LHCN-M2 (cell line): ENCODE data around the gene DNAI1. TPM values are rescaled to one million over a fixed set of nuclear protein-coding genes. Genes with fewer than 3 reads are reported as not detected.
"Not testable (repeated sequence)": the region's sequence is repeated elsewhere in the genome, so short reads cannot be mapped to it uniquely, and the experiment has no call there.

Experiments
- DNase-seq: peaks from one replicate; pipeline ENCODE4 v3.0.0-alpha.2; 2012; ENCODE audit warnings: low read depth
- polyA plus RNA-seq: library from polyadenylated mRNA; unstranded; fragments of >200 nt; gene quantifications from one replicate; pipeline ENCODE4 v1.2.1, GENCODE V29; 2012; ENCODE audit warnings: missing spikeins
- total RNA-seq: library from RNA; depleted of rRNA; stranded (reverse); fragments of >200 nt; gene quantifications from 2 replicates; pipeline ENCODE4 v1.2.3, GENCODE V29; 2014; rRNA removed

The DNAI1 gene
- not detected in 2 replicates for total RNA-seq
- polyA plus RNA-seq, result not detected

DNA sequence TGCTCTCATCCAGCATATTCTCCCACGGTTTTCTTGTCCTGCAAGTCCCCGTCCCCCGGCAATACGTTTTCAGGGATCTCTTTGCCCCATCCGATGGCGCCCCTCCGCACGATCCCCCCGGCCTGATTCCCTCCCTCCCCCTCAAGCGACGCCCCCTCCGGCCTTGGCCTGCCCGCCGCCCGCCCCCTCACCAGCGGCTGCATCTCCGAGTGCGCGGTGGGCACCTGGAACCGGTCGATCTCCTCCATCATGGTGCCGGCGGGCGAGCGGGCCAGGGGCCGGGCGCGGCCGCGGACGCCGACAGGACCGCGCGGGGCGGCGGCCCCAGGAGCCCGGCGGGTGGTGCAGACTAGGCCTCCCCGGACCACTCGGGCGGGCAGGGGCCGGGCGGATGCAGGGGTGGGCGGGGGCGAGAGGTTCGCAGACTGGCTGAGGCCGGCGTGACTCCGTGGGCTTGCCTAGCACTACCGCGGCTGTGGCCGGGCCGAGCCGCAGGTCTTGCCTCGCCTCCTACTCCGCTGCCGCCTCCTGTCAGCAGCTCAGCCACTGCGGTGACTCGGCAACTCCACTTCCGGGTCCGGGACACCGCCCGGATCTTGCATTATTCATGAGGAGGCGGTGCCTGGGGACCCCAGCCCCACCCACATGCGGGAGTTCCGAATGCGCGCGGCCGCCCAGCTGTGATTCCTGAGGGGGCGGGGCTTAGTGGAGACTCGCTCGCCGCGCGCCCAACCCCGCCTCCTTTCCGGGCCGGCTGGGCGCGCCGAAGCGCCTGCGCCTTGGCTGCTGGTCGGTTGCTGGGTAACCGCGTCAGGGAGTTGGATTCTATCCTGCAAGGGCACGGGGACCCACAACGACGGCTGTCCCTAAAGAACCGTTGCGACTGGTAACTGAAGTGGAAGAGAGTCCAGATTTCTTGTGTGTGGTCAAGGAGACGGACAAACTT lies at the start of gene DNAI1, which contains the start of gene FAM219A:
Gene DNAI1 (plus strand): TSS at position 793 of the 946 bp plus-strand sequence. CDS start 201 bp downstream, outside the sequence.
Gene FAM219A (minus strand): TSS at position 558 of the 946 bp plus-strand sequence. CDS start 307 bp downstream, at position 251.
- peak; percentile 97 for DNase-seq

DNA sequence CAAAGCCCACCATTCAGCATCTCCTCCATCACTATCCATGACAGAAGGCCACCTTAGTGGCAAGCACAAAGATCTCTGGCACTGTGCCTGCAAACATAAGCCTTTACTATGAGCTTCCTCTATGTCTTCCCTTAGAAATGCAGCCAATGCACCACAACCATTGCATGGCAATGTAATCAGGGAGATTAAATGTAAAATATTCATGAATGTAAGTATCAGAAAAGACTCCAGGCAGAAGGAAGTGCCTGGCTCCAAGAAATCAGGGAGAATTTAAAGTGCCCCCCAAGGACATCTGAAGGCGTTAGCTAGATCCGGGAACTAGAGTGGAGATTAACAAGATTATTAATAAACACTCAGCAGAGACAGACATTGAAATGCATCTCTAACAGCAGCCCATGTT lies 49.5 kb upstream of the DNAI1 start:
- no peak for DNase-seq

DNA sequence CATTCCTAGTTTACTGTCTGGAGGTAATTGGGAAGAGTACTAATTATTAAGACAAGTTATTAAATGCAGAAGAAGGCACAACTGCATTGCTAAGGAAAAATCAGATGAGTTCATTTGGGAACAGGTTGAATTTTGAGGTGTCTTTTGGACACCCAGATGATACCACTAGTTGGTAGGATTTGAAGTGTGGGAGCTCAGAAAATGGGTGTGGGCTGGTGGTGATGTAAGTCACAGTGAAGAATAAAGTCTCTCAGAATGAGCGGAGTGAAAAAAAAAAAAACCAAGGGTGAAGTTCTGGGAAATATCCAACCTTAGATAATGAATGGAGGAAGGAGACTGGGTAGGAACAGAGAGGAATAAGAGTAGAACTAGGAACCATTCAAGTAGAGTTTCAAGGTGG lies 46.3 kb upstream of the DNAI1 start:
- no peak for DNase-seq

DNA sequence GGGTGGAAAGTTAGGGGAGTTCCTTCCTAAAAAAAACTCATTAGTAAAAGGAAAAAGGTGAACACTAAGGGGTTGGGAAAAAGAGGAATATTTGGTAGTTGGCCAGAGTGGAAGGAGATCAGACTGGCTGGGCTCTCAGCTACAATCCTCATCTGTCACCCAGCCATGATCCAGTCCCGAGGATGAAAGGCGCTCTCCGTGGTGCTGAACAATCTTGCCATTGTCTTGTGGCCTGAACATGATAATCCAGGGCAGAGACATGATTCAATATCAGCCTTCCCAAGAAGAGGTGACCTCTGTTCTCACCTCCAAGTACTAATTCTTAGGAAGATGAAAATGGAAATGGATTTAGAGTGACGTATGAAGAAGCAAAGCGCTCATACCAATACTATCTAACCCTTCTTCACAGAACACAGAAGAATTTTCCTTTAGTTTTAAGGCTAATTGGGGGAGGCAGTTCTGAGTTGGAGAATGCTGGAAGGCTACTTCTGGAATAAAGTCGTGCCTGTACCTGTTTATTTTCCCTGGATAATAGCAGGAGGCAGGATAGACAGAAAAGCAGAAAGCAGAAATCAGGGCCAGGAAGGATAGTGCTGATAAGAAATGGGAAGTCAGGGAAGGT lies 45.3 kb upstream of the DNAI1 start:
- DNase-seq, result peak; percentile 59

DNA sequence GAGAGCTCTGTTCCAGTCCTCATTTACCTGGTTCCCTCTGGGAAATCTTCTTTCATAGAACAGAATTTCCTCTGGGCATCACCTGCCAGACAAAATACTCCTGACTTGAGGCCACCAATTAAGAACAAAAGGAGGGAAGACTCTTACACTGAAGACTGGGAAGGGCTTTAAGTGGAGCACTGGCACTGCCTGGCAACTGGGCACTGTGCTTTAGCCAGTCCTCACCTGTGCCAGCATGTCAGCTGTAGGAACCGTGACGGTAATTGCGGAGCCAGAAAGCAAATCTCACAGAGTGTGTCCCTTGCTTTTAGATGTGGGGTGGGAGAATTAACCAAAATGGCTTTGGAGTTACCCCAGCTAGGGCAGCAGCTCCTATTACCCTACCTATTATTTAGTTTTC lies 40.9 kb upstream of the DNAI1 start:
- DNase-seq, result no peak

DNA sequence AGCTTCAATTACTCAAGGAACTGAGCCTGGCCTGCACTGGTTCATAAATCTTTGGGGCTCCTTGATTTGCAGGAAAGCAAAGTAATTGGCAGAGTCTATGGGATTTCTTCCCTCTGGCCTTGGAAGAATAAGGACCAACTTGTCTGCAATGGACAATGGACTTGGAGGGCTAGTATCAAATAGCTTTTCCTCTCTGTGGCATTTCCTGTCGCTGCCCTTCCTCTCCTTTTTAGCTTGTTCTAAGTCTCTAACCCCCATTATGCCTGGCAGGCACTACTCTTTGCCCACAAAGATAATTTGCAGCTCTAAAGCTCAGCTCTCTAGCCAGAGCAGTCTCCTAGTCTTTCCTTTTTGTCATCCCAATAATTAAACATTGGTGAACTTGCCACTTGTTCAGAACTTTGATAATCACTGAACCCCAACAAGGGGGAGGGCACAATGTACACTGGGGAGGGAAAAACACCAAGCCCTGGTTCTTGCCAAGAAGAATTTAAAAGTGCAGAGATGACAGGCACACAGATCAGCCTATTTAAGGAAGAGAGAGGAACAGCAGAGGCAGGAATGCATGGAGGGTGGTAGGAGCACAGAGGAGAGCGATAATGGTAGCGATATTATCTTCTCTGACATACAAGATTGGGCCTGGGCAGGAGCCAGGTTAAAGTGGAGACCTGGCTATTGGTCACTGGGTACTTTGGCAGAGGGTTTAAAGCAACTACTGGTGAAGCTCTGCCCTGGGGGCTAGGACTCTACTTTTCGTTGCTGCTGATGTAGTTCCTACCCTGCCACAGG lies 38.7 kb upstream of the DNAI1 start:
- no peak for DNase-seq

DNA sequence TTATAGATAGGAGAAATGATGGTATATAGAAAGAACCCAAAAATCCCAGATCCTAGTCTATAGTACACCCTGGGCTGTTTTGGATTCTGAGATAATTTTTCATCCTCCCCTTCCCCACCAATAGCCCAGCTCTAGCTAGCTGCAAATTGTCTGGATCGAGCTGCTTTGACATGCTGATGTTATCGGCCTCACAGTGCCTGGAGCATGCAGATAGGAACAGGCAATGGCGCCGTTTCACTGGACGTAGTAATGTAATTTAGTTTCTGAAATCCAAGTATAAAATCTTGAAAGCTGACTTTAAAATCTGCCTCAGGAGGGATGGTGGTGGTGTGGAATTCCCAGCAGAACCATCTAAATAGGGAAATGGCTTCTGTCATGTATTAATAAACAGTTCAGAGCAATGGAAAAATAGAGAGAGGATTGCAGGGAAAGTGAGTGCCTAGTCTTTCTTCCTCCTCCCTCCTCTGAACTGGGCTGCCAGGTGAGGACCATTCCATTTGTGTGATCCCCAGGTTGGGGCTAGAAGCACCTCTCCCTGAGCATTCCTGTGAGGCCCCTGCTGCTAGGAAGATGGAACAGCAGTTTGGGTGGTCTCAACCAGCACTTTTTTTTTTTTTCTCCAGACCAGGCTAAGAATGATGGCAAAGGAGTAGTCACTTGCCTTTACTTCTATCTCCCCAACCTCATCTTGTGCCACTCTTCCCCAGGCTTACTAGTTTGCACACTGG lies 32.1 kb upstream of the DNAI1 start:
- no peak for DNase-seq

DNA sequence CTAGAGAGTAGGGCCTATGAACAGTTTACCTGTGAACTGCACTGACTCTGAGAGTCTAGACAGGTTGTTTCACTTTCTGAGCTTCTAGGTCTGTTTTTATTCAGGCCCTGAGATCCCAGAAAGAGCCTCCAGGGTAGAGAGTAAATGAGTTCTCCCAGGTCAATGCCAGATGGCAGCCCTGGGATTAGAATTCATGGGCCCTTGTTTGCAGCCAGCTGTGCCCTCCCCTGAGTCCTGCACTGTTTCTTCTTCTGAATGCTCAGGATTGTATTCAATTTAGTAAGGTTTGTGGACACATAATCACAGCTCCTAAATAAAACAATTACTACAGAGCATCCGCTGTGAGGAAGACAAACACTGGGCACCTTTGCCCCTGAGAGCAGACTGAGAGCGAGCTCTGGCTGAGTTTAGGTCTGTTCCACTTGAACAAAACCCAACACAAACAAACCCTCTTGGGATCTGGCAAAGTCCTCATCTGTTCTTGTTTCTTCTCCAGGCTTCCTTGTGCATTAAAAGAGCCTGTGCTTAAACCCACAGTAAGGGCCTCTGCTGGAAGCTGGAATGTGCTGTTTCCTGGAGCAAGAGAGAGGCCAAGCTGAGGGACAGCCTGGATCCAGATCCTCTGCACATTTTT lies 30.2 kb upstream of the DNAI1 start:
- no peak for DNase-seq

DNA sequence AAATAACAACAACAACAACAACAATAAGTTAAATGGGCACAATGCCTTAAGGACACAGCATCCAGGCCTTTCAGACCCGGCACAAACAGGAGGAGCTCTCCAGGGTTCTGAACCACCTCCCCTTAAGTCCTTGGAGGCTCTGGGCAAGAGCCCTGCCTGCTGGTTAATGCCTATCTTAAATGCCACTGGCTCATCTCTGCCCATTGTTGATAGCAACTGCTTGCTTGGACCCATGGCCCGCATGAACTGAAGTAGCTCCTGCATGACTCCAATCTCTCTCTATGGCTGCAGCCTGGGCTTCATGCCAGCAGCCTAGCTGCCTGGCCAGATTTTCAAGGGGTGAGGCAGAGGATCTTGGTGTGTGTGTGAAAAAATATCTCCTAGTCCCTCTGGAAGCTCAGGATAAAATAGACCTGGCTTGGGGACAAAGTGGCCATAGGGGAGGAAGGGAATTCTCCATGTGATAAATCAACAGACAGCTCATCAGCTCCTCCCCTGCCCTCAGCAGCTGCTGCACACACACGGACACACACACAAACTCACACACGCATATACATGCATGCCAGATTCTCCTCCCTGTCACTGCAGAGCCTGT lies 27.7 kb upstream of the DNAI1 start:
- DNase-seq, result peak; percentile 73

DNA sequence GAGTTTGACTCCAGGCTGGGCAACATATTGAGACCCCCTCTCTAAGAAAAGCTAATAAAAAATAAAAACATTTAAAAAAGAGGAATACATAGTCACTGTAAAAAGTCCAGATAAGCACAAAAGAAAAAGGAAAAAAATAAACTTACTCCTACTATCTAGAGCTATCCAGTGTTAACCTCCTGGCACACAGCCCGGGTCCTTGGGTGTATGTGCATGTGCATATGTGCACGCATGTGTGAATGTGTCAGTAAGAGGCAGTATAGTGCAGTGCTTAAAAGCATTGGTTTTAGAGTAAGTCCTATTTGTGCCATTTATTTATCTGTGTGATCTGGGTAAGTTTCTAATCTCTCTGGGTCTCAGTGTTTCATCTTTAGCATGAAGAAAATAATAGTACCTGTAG lies 26.9 kb upstream of the DNAI1 start:
- no peak for DNase-seq

DNA sequence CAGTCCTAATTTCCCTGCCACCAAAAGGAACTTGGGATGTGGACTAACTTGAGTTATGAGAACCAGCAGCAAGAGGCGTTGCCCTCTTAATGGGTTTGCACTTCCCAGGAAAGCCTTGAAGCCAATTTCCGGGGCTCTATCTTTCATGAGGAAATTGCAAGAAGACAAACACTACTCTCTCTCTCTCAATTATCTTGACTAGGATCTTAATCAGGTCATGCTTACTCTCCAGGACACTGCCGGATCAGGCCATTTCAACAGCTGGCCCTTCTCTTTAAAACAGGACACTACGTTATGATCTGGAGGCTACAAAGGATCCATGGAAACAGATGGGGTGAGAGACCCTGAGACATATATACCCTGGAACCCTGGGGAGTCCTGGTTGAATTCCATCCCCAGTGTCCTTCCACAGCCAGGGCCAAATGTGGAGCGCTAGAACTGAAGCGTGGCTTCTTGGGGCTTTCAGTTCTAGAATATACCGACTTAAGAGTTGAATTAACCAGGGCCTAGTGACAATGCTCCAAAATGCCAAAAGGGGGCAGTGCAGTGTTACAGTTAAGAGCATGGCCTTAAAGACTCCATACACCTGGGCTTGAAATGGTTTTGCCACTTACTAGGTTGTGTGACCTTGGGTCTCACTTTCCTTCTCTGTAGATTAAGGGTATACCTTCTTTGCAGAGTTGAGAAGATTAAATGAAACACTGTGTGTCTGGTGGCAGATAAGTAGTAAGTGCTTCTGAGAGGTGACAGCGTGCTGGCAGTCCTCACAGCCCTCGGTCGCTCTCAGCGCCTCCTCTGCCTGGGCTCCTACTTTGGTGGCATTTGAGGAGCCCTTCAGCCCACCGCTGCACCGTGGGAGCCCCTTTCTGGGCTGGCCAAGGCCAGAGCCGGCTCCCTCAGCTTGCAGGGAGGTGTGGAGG lies 21.3 kb upstream of the DNAI1 start:
- DNase-seq, result peak; percentile 66

DNA sequence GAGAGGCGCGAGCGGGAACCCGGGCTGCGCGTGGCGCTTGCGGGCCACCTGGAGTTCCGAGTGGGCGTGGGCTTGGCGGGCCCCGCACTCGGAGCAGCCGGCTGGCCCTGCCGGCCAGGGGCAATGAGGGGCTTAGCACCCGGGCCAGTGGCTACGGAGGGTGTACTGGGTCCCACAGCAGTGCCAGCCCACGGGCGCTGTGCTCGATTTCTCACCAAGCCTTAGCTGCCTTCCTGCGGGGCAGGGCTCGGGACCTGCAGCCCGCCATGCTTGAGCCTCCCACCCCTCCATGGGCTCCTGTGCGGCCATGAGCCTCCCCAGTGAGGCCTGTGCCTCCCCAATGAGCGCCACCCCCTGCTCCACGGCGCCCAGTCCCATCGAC lies 20.7 kb upstream of the DNAI1 start:
- DNase-seq, result not testable (repeated sequence)

DNA sequence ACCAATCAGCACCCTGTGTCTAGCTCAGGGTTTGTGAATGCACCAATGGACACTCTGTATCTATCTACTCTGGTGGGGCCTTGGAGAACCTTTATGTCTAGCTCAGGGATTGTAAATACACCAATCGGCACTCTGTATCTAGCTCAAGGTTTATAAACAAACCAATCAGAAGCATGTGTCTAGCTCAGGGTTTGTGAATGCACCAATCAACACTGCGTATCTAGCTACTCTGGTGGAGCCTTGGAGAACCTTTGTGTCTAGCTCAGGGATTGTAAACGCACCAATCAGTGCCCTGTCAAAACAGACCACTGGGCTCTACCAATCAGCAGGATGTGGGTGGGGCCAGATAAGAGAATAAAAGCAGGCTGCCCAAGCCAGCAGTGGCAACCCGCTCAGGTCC lies 20.1 kb upstream of the DNAI1 start:
- not testable (repeated sequence) for DNase-seq

DNA sequence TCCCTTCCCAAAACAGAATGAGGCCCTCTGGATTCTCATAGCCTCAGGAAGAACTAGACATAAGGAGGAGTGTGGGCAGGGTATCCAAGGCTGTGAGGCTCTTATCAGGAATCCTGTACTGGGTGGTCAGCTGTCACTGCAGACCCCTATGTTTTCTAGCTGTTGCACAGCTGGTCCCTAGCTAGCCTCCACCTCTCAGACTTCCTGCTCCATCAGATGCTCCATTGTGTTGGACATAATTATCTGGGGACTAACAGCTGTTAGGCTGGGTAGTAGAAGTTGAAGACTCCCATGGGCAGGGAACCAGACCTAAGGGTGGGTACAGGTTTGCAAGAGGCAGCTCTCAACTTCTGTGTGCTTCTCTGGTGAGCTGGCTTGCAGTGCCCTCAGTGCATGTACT lies 18.6 kb upstream of the DNAI1 start:
- no peak for DNase-seq

DNA sequence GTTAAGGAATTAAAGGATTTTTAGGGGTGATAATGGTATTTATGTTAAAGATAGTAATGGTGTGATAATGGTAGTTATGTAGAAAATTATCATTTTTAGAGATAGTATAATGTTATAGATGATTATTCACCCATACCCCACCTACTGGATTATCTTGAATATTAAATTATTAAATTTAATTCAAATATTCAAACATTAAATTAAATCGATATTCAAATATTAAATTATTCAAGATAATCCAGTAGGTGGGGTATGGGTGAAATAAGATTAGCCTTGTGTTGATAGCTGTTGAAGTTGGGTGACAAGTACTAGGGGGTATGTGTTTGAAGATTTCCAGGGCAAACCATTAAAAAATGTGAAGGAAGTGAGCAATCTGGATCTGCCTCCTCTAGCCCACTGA lies 15.8 kb upstream of the DNAI1 start:
- no peak for DNase-seq

DNA sequence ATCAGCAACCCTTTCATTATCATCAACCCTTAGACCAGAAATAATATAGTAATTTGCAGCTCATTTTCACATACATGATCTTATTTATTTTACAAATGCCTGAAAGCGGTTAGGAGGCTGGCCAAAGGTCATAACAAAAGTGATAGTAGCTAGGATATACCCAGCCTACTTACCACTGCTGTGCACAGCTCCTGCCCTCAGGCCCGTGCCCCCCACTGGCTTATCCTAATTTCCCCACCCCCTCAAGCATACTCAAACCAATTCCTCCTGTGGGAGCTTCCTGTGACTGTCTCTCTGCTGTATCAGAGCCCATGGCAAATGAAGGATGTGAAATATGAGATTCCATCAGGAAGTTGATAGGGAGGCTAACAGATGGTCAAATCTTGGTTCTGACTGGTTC lies 15.1 kb upstream of the DNAI1 start:
- DNase-seq, result peak; percentile 22

DNA sequence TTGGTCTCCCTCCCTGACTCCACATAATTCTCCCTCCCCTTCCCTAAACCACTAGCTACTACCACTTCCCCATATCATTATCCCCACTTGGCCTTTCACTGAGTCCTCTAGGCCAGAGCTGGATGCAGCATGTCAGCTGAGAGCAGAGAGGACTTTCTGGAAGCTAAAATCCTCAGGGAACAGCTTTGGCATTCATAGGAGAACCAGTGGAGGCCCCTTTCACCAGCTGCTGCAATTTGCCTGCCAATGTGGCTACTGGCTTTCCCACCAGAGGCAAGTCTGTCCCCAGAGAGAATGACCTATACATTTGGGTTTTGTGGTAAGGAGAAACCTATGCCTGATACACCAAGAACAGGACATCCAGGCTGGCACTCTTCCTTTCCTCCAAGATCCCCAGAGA lies 14.6 kb upstream of the DNAI1 start:
- DNase-seq, result peak; percentile 56

DNA sequence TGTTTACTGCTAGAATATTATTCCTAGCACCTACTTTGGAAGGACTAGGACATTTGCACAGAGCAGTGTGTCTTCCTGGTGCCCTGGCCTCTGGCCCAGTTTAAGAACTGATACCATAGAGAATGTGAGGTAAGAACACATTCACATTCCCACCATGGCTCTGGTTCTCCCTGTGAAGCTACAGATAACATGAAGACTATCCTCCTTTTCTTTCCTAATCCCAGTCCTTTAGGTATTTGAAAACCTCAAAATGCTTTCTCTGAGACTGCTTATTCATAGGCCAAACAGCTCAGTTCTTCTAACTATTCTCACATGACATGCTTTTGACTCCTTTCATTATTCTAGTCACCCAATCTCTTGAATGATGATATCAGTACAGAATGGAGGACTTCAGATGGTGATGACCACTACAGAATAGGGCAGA lies 12.1 kb upstream of the DNAI1 start:
- peak; percentile 30 for DNase-seq

DNA sequence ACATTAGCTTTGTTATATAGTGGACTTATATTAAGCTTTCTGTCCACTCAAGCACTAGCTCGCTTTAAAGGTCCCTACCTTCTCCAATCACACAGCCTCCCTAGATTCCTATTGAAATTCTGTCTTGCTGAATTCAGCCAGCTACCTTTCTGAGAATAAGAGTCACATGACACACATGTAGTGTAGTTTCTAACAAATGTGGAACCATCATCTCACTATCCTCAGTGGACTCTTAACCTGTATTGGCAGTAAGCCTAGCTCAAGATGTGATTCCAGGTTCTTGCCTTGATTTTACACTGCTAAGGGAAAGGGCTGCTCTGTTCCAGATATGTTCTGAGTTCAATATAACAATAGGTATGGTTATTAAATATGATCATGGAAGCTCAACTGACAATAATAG lies 11.7 kb upstream of the DNAI1 start:
- no peak for DNase-seq
